GM12878 (cell line): ENCODE data around the gene FLAD1. TPM values are rescaled to one million over a fixed set of nuclear protein-coding genes. Genes with fewer than 3 reads are reported as not detected.

Experiments
- ATAC-seq: fragments of 200-7000 bp; cut with Tn5 transposase; 3 replicates; pipeline ENCODE4 v1.9.1; 2020; ENCODE audit warnings: mild to moderate bottlenecking, moderate library complexity
- BruUV-seq: library from RNA; stranded (reverse); fragments of 400-500 nt; replicated peaks from 2 replicates; lab custom pipeline; 2021; lab: Mats Ljungman, UMichigan
- CTCF ChIA-PET: fragments of 300-600 bp; sonication (Branson Sonifier 250); formaldehyde crosslinking; extraction: SDS; loops from one replicate; lab custom pipeline; 2021; ENCODE audit warnings: inconsistent platforms; lab: Yijun Ruan, JAX
- POLR2A ChIA-PET: fragments of 350-600 bp; formaldehyde crosslinking; extraction: SDS; loops from one replicate; lab custom pipeline; 2021; ENCODE audit warnings: inconsistent platforms; lab: Charles Lee
- RAD21 ChIA-PET: fragments of 300-600 bp; sonication (Branson Sonifier 250); formaldehyde crosslinking; loops from one replicate; lab custom pipeline; 2023; ENCODE audit warnings: antibody characterized with exemption; ENCODE audit not compliant: unreplicated experiment; lab: Charles Lee
- SMC1A ChIA-PET: fragments of 300-600 bp; sonication (Branson Sonifier 250); formaldehyde crosslinking; loops from one replicate; lab custom pipeline; 2023; ENCODE audit not compliant: unreplicated experiment, uncharacterized antibody; lab: Charles Lee
- DNase-seq: peaks from one replicate; pipeline ENCODE4 v3.0.0-alpha.2; 2011; ENCODE audit warnings: low read depth, low spot score
- FAIRE-seq: peaks from 3 replicates; lab custom pipeline; 2011; peaks lifted over from hg19 to GRCh38; lab: Jason Lieb, UNC
- H2AFZ ChIP-seq: 2 replicates; pipeline ENCODE4 v1.6.0; 2011; ENCODE audit warnings: low read depth, low read length, control low read depth; ENCODE audit not compliant: control insufficient read depth
- H3K27ac ChIP-seq: 2 replicates; pipeline ENCODE4 v1.5.1; 2011; ENCODE audit warnings: control low read depth; ENCODE audit not compliant: control insufficient read depth, insufficient read depth
- H3K27me3 ChIP-seq, 2 experiments: replicated peaks in 1 of 2; 2 replicates each; pipeline versions ENCODE4 v1.6.0 to v1.6.1; 2011; ENCODE audit warnings: low read length in 1 of 2; ENCODE audit not compliant: control insufficient read depth in 2 of 2, insufficient read depth in 2 of 2
- H3K36me3 ChIP-seq, 2 experiments: 2 replicates each; pipeline ENCODE4 v1.5.1; 2011; ENCODE audit warnings: low read length in 1 of 2; ENCODE audit not compliant: control insufficient read depth in 2 of 2, insufficient read depth in 2 of 2
- H3K4me1 ChIP-seq: 2 replicates; pipeline ENCODE4 v1.6.1; 2011; ENCODE audit warnings: mild to moderate bottlenecking, low read length, moderate library complexity, mixed read lengths; ENCODE audit not compliant: control insufficient read depth, insufficient read depth
- H3K4me2 ChIP-seq: 2 replicates; pipeline ENCODE4 v1.6.0; 2011; ENCODE audit warnings: control low read depth; ENCODE audit not compliant: control insufficient read depth, insufficient read depth
- H3K4me3 ChIP-seq: fragments of 200-600 bp; sonication (generic); 2 replicates; pipeline ENCODE4 v1.5.1; 2016
- H3K79me2 ChIP-seq: 2 replicates; pipeline ENCODE4 v1.6.0; 2011; ENCODE audit warnings: low read length; ENCODE audit not compliant: control insufficient read depth, insufficient read depth
- H3K9ac ChIP-seq: 2 replicates; pipeline ENCODE4 v1.8.0; 2011; ENCODE audit warnings: low read length, control low read depth, mixed read lengths; ENCODE audit not compliant: control insufficient read depth, insufficient read depth
- H3K9me3 ChIP-seq: replicated peaks from 3 replicates; pipeline ENCODE4 v1.5.1; 2011; ENCODE audit warnings: mild to moderate bottlenecking, low read length; ENCODE audit not compliant: control insufficient read depth, insufficient read depth
- H4K20me1 ChIP-seq: 2 replicates; pipeline ENCODE4 v1.6.0; 2011; ENCODE audit not compliant: control insufficient read depth, insufficient read depth
- CHD1 ChIP-seq: IDR thresholded peaks from 2 replicates; pipeline ENCODE4 v1.6.1; 2012; ENCODE audit warnings: low read depth, low read length, improper control_type of control experiment
- FOS ChIP-seq: IDR thresholded peaks from 3 replicates; pipeline ENCODE4 v1.6.1; 2011; ENCODE audit warnings: borderline replicate concordance; ENCODE audit not compliant: insufficient read length; ENCODE audit errors: extremely low read depth
- HDAC2 ChIP-seq: fragments of 200-600 bp; sonication (generic); IDR thresholded peaks from 2 replicates; pipeline ENCODE4 v1.6.1; 2017
- JUNB ChIP-seq: IDR thresholded peaks from 2 replicates; pipeline ENCODE4 v1.6.1; 2016; ENCODE audit warnings: antibody characterized with exemption, mild to moderate bottlenecking
- MLLT1 ChIP-seq: fragments of 450-650 bp; IDR thresholded peaks from 2 replicates; pipeline ENCODE4 v1.6.1; 2016; ENCODE audit warnings: mild to moderate bottlenecking
- PKNOX1 ChIP-seq: fragments of 450-650 bp; IDR thresholded peaks from 2 replicates; pipeline ENCODE4 v1.6.1; 2016; ENCODE audit warnings: mild to moderate bottlenecking
- POLR2AphosphoS5 ChIP-seq: IDR thresholded peaks from 2 replicates; pipeline ENCODE4 v1.6.1; 2011; ENCODE audit warnings: mild to moderate bottlenecking, low read length, inconsistent platforms
- POU2F2 ChIP-seq: IDR thresholded peaks from 3 replicates; pipeline ENCODE4 v1.6.1; 2011; ENCODE audit warnings: low read depth, mild to moderate bottlenecking, low read length, borderline replicate concordance
- RBBP5 ChIP-seq: fragments of 200-600 bp; sonication (generic); conservative IDR thresholded peaks from 2 replicates; pipeline ENCODE4 v1.6.1; 2016
- SIN3A ChIP-seq: IDR thresholded peaks from 2 replicates; pipeline ENCODE4 v1.6.1; 2012; ENCODE audit warnings: low read depth, low read length, improper control_type of control experiment
- SMAD1 ChIP-seq: fragments of 450-650 bp; IDR thresholded peaks from 2 replicates; pipeline ENCODE4 v1.6.1; 2018; ENCODE audit warnings: mild to moderate bottlenecking, low read depth; ENCODE audit not compliant: partially characterized antibody
- USF1 ChIP-seq: IDR thresholded peaks from 2 replicates; pipeline ENCODE4 v1.6.1; 2011; ENCODE audit warnings: borderline replicate concordance, low read depth, mild to moderate bottlenecking, moderate library complexity, mixed read lengths, low read length; ENCODE audit not compliant: insufficient read depth; ENCODE audit errors: extremely low read length
- ZBED1 ChIP-seq: IDR thresholded peaks from 2 replicates; pipeline ENCODE4 v1.6.1; 2016; ENCODE audit warnings: borderline replicate concordance
- ZBTB11 ChIP-seq: fragments of 450-650 bp; formaldehyde crosslinking; IDR thresholded peaks from 2 replicates; pipeline ENCODE4 v1.5.0; 2022; ENCODE audit warnings: mild to moderate bottlenecking, missing genetic modification characterization
- WGBS: methylation state at CpG from one replicate; pipeline ENCODE4 v1.1.6; 2016; ENCODE audit warnings: low lambda C conversion rate; ENCODE audit not compliant: insufficient replicate concordance, insufficient coverage; ENCODE audit errors: missing lambda C conversion rate; 5-methylcytosine and 5-hydroxymethylcytosine counted together
- in situ Hi-C: fragments of 300-500 bp; cut with MboI; formaldehyde crosslinking; loops from 9 replicates; pipeline ENCODE4 v1.14.3; 2018; ENCODE audit warnings: mixed read lengths
- intact Hi-C: fragments of 100-400 bp; cut with micrococcal nuclease; formaldehyde crosslinking; loops from one replicate; pipeline ENCODE4 v1.14.2; 2022; ENCODE audit not compliant: unreplicated experiment
- polyA plus RNA-seq, 11 experiments: library from polyadenylated mRNA; depleted of rRNA in 4 of 11; unstranded in 6 of 11; stranded (reverse) in 5 of 11; fragments of >200 nt; fragmentation: Nextera tagmentation in 4 of 11; fragmentation: Illumina TruSeq in 1 of 11; extraction: Ambion mirVana in 4 of 11; extraction: Trizol in 1 of 11; gene quantifications; 1 replicate in 1 of 11; 2 replicates in 10 of 11; pipeline versions ENCODE4 v1.2.1 to v1.2.3, GENCODE V29; 2011 to 2016; ENCODE audit warnings: inconsistent platforms in 2 of 11, missing spikeins in 2 of 11, low read depth in 1 of 11
- total RNA-seq, 4 experiments: library from RNA; depleted of rRNA in 3 of 4; stranded (reverse); fragments of >200 nt in 3 of 4; fragmentation: Illumina TruSeq in 1 of 4; extraction: Trizol in 1 of 4; gene quantifications; 2 replicates each; pipeline versions ENCODE4 v1.2.1 to v1.2.3, GENCODE V29; 2013 to 2021

FLAD1 gene
- total and polyA plus RNA-seq, 10 of the 15 experiments (the other 5 are each of a cell fraction or from before 2014, with no cell fraction given) = 22.9 to 93.4 (median 56.6) TPM

- 0 out of 3 replicates have a peak, but pooled peaks have one; percentile 16 for TF ChIP-seq POU2F2
Measured at GRCh38 chr1:154999571-155000410, 16.6 kb downstream of the FLAD1 start (continued).

- Histone ChIP-seq H3K79me2 (peaks cover 31% of the 10 kb centered on the region), H3K9me3 (no peaks in the 10 kb centered on the region), H3K36me3 (no peaks in the 10 kb centered on the region), H3K4me1 (peaks cover 24% of the 10 kb centered on the region), H4K20me1 (no peaks in the 10 kb centered on the region), H3K9ac (peak overlapping the region; percentile 73), H3K4me3 (peak overlapping the region; percentile 98), H3K27me3 (no peaks in the 10 kb centered on the region), H3K27ac (peak overlapping the region; percentile 79), H2AFZ (no peak overlapping the region; the same call in 1 of the 2 replicates), H3K4me2 (peak overlapping the region; percentile 92)
- ChIA-PET SMC1A (interaction anchor here (0.6 to 8.1 kb wide), 6 partner anchors 16 to 209 kb away, joined by 3 to 69 read pairs (median 6); partner anchors contain the start of genes FLAD1 and PBXIP1), RAD21 (interaction anchor here (1.0 to 3.0 kb wide), 13 partner anchors 13 to 330 kb away, joined by 3 to 24 read pairs (median 7); partner anchors contain the start of genes FLAD1, PBXIP1 and SHC1), CTCF (interaction anchor here (0.6 to 11.0 kb wide), 14 partner anchors 10 to 519 kb away, joined by 3 to 226 read pairs (median 8); partner anchors contain the start of genes CKS1B, FLAD1, KCNN3 and PBXIP1), POLR2A (interaction anchor here (0.5 to 3.4 kb wide), 9 partner anchors 16 to 278 kb away, joined by 3 to 36 read pairs (median 4); partner anchors contain the start of genes CKS1B, FLAD1, PMVK and PYGO2)
- ATAC-seq (no peak; the same call in 1 of the 3 replicates), FAIRE-seq (no peak), DNase-seq (no peak)
- intact Hi-C loops (loop anchor here (2.0 to 5.0 kb wide), 2 partner anchors 38 to 64 kb away; partner anchors contain the start of genes PMVK and PYGO2), in situ Hi-C loops (no loop called here)
- WGBS = 4% methylated on average over 7 of the region's 13 CpGs
- BruUV-seq = no TSS peak
- TF ChIP-seq RBBP5 (no peak), SMAD1 (no peak), CHD1 (no peak), JUNB (no peak), MLLT1 (no peak), USF1 (no peak), FOS (no peak), ZBED1 (no peak), HDAC2 (no peak), PKNOX1 (no peak), SIN3A (no peak), POLR2AphosphoS5 (no peak), ZBTB11 (no peak)
Measured at GRCh38 chr1:155000411-155000725, 17.2 kb downstream of the FLAD1 start.
